GM12891 (cell line): ENCODE results near the gene EXOSC7.

Experiments used
- DNase-seq: peaks from one replicate; pipeline ENCODE4 v3.0.0; 2011; ENCODE audit warnings: low spot score; ENCODE audit not compliant: insufficient read length
- FAIRE-seq: peaks from 2 replicates; lab custom pipeline; 2011; peaks lifted over from hg19 to GRCh38; lab: Jason Lieb, UNC
- PAX5 ChIP-seq: IDR thresholded peaks from 2 replicates; pipeline ENCODE4 v1.6.1; 2011; ENCODE audit warnings: low read length, moderate library complexity, mild to moderate bottlenecking; ENCODE audit not compliant: insufficient read depth, severe bottlenecking
- POLR2A ChIP-seq: IDR thresholded peaks from 2 replicates; pipeline ENCODE4 v1.6.1; 2011; ENCODE audit warnings: low read depth, low read length, control low read depth
- POLR2AphosphoS5 ChIP-seq: IDR thresholded peaks from 2 replicates; pipeline ENCODE4 v1.6.1; 2011; ENCODE audit warnings: low read depth, low read length, control low read depth
- POU2F2 ChIP-seq: IDR thresholded peaks from 2 replicates; pipeline ENCODE4 v1.6.1; 2011; ENCODE audit warnings: low read depth, mild to moderate bottlenecking, control low read depth, low read length, moderate library complexity
- SPI1 ChIP-seq: IDR thresholded peaks from 2 replicates; pipeline ENCODE4 v1.6.1; 2011; ENCODE audit warnings: low read depth, low read length, control low read depth
- TAF1 ChIP-seq: IDR thresholded peaks from 2 replicates; pipeline ENCODE4 v1.6.1; 2011; ENCODE audit warnings: low read depth, low read length, control low read depth

Gene EXOSC7

DNA sequence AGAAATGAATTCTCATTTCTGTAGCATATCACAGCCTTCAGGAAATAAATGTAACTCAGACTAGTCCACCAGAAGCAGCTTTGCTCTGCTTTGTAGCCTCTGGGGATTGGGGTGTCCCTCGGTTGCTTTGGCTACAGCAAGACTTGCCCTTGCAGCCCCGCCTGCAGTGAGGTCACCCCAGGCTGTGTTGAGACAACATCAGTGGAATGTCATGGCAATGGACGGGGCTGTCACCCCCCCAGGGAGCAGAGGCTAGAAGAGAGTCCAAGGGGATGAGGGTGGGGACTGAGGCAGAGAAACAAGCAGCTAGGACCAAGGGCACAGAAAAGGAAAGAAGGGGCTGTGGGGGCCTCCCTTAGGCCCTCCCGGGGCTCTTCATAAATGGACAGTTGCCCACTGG, 50.9 kb downstream of the EXOSC7 start:
- no peak for FAIRE-seq
- TF ChIP-seq SPI1 (no peak), POU2F2 (no peak), POLR2A (no peak), PAX5 (no peak), TAF1 (no peak), POLR2AphosphoS5 (no peak)
- DNase-seq = no peak

DNA sequence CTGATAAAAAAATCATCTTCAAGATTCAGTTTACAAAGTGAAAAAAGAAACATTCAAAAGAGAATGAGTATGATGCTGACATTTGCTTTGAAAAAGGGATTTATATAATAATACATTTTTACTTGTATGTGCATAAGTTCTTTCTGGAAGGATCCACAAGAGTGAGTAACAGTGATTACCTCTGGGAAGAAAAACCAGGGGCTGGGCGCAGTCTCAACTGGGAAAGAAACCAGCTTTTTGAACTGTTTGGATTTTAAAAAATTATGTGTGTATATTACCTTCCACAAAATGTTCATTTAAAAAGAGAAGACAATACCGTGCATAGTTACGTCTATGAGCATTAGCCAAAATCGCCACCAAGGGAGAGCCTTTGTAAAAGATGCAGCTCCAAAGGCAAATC, 51.4 kb downstream of the EXOSC7 start:
- no peak for TF ChIP-seq POLR2AphosphoS5
- no peak for TF ChIP-seq POU2F2
- DNase-seq = no peak
- no peak for FAIRE-seq

DNA sequence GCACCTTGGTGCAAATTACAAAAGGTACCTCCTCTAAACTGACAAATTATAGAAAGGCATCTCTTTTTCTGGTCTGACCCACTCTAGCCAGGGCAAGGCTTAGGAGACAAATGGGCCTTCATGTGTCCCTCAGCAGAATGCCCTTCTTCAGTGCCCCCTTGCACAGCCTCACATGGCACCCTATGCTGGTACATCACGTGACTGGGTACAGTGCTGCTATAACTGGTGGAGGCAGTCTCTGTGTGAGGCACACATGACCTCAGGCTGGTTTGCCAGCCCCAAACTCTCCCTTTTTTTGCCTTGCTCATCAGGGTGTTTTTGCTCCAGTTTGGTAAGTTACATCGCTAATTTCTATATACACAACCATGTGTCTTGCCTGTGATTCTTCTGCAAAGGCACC, 53.2 kb downstream of the EXOSC7 start:
- no peak for TF ChIP-seq TAF1
- no peak for TF ChIP-seq POLR2A
- TF ChIP-seq SPI1 = no peak
- no peak for TF ChIP-seq POLR2AphosphoS5
- TF ChIP-seq PAX5 = no peak
- no peak for TF ChIP-seq POU2F2
- FAIRE-seq = no peak
- DNase-seq = no peak

DNA sequence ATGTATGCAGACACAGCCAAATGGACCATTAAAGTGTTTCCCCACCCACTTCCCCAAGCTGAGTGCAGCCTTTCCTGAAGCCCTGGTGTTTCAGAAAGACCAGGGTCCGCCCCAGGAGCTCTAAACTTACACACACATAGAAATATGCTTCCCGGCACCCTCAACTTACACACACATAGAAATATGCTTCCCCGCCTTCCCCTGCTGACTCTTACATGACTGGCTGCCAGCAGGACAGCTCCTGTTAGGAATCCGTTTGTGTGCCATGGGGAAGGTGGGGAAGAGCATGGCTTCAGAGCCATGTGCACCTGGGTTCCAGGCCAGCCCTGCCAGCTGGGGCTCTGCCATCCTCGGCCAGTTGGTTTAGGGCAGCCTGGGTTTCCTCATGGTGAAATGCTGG, 53.6 kb downstream of the EXOSC7 start:
- FAIRE-seq (no peak), DNase-seq (no peak)
- TF ChIP-seq TAF1 (no peak), SPI1 (no peak), PAX5 (no peak), POU2F2 (no peak), POLR2AphosphoS5 (no peak), POLR2A (no peak)

DNA sequence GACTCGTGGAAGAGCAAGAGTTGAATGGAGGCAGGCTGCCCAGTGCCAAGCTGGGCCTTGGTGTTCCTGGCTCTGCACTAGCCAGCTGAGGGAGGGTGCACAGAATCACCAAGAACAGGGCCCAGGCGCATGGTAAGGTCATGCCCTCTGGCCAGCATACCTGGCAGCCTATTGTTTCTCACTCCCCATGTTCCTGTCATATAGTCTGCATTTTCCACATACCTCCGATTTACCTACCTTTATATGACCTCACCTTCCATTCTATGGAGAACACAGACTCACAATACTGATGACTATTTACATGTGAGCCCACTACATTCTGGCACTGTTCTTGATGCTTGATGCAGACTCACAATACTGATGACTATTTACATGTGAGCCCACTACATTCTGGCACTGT, 55.5 kb downstream of the EXOSC7 start:
- no peak for DNase-seq
- no peak for TF ChIP-seq POU2F2
- TF ChIP-seq POLR2AphosphoS5 = no peak
- no peak for TF ChIP-seq PAX5
- no peak for TF ChIP-seq POLR2A
- TF ChIP-seq TAF1 = no peak
- no peak for TF ChIP-seq SPI1
- no peak for FAIRE-seq

DNA sequence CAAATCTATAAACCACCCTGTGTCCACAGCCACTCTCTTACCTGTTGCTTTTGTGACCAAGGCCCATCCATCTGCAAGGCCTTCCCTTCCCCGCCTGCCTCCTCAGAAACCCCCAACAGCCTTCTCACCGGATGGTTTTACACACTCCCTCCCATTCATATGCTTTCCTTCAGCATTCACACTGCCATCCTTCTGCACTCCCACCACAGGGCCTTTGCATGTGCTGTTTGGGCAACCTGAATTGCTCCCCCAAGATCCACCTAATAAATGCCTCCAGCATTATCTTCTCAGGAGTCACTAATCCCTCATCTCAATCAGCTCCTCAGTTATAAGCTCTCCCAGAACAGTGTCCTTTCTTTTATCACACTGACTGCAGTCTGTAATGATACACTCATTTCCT, 56.1 kb downstream of the EXOSC7 start:
- FAIRE-seq (no peak), DNase-seq (no peak)
- TF ChIP-seq POLR2AphosphoS5 (no peak), SPI1 (no peak), POU2F2 (no peak), POLR2A (no peak), PAX5 (no peak), TAF1 (no peak)

DNA sequence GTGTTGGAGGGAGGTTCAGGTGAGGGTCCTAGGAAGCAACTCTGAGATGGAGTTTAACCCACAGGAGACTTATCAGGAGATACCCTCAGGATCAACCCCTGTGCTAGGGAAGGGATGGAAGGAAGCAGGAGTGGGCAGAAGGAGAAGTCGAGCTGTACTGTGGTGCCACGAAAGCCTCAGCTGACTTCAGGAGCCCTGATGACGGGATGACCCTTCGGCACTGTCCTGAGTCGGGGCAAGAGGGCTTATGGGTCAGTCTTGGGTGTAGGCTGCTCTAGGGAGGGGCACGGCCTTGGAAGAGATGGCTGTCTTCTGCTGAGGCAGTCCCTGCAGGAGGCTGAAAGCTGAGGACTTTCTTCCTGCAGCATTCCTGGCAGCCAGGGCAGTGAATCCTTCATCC, 57.7 kb downstream of the EXOSC7 start:
- TF ChIP-seq POLR2A = no peak
- no peak for TF ChIP-seq POLR2AphosphoS5
- no peak for TF ChIP-seq POU2F2
- no peak for TF ChIP-seq TAF1
- TF ChIP-seq PAX5 = no peak
- no peak for TF ChIP-seq SPI1
- FAIRE-seq (no peak), DNase-seq (no peak)

DNA sequence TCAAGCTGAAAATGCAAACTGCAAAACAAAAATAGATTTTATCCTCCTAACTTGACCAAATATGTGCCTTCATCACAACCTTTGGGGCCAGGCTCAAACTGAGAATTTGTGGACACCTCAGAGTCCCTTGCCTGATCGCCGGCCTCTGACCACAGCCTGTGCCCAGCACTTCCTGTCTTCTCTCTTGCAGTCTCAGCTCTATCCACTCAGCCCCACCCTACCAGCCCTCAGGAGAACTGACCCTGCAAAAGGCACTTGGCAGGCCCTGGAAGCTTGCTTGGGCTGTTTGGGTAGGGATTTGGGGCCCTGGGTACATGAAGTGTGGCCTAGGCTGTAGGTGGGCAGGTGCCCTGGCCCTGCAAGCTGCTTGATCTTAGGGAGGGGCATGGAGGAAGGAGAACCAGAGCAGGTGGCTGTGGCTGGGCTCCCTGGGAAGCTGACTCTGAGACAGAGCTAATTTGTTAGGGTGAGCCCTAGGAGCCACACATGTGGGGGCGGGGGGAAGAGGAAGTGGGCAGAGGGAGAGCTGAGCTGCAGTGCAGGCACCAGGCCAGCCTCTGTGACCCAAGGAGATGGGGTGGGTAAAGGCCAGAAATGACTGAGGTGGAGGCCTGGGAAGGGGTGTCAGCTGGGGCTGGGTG, 58.7 kb downstream of the EXOSC7 start:
- FAIRE-seq = peak; percentile 80
- DNase-seq = no peak
- TF ChIP-seq POU2F2 = no peak
- peak; percentile 81 for TF ChIP-seq SPI1

DNA sequence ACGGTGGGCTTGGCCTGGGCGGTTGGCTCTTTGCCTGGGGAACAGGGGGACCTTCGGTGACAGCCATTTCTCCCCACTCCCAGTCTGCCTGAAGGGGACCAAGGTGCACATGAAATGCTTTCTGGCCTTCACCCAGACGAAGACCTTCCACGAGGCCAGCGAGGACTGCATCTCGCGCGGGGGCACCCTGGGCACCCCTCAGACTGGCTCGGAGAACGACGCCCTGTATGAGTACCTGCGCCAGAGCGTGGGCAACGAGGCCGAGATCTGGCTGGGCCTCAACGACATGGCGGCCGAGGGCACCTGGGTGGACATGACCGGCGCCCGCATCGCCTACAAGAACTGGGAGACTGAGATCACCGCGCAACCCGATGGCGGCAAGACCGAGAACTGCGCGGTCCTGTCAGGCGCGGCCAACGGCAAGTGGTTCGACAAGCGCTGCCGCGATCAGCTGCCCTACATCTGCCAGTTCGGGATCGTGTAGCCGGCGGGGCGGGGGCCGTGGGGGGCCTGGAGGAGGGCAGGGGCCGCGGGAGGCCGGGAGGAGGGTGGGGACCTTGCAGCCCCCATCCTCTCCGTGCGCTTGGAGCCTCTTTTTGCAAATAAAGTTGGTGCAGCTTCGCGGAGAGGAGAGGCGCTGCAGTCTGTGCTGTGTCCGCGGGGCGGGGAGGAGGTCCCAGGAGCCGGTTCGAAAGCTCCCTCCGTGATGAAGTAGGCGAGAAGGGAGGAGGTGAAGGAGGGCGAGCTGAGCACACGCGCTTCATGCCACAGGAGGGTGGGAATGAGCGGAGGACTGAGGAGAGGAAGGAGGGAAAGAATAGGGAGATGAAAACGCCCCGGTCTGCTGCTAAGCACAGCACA, 59.6 kb downstream of the EXOSC7 start:
- FAIRE-seq (no peak), DNase-seq (no peak)
- TF ChIP-seq PAX5 (no peak), POLR2AphosphoS5 (no peak), POLR2A (no peak), SPI1 (no peak)

DNA sequence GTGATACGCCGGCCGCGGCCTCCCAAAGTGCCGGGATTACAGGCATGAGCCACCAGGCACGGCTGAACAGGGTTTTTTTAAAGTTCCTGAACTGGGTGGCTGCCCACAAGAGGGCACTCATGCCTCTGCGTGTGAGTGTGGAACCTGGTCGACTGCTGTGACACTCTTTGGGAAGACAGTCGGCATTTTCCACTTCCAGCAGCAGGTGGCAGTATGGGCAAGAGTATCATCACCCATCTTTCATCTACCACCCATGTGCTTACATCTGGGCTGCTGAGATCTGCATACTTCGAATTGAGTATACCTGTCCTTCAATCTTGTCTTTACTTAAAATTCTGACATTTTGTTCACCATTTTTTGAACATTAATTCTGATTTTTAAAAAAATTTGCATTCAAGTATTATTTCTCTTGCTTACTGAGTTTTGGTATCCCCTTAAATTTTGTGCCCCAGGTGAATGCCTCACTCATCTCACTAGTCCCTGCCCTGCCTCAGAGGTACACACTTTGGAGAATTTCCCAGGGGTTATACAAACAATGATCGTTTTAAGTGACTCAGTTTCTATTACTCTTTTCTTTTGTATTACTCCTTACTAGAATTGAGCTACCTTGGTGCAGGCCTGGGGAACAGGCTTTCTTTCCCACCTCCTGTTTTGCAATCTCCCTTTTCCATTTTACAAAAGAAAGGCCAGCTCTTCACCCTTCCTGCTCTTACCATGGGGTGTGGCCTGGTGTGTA, 61.8 kb downstream of the EXOSC7 start:
- FAIRE-seq = peak; percentile 99
- TF ChIP-seq POLR2AphosphoS5 (no peak), TAF1 (no peak), SPI1 (no peak), POU2F2 (no peak), PAX5 (no peak), POLR2A (no peak)
- peak; percentile 85 for DNase-seq
